ENCODE measurements around the gene FHIT.

- no peak for TF ChIP-seq RXRA (IDR thresholded peaks at IDR 0.05)
- TF ChIP-seq, protein P1, sequence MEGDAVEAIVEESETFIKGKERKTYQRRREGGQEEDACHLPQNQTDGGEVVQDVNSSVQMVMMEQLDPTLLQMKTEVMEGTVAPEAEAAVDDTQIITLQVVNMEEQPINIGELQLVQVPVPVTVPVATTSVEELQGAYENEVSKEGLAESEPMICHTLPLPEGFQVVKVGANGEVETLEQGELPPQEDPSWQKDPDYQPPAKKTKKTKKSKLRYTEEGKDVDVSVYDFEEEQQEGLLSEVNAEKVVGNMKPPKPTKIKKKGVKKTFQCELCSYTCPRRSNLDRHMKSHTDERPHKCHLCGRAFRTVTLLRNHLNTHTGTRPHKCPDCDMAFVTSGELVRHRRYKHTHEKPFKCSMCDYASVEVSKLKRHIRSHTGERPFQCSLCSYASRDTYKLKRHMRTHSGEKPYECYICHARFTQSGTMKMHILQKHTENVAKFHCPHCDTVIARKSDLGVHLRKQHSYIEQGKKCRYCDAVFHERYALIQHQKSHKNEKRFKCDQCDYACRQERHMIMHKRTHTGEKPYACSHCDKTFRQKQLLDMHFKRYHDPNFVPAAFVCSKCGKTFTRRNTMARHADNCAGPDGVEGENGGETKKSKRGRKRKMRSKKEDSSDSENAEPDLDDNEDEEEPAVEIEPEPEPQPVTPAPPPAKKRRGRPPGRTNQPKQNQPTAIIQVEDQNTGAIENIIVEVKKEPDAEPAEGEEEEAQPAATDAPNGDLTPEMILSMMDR (IDR thresholded peaks at IDR 0.05; ENCODE audit: low read depth, low read length, missing input control): no peak
Observed at GRCh38 chr3:59953104-59953503, 1298.1 kb downstream of the FHIT start.

Measured in liver (tissue), 3 donors.